ENCODE data around the gene TEX52.

Gene TEX52

GRCh38 chr12:2826721-2827515 lies 29.9 kb downstream of the TEX52 start:
- peaks cover 63% of the 10 kb centered on the region for H3K36me3 ChIP-seq
- no peak overlapping the region for H3K27ac ChIP-seq
- no peak overlapping the region for H3K4me3 ChIP-seq (ENCODE audit: low read depth in 1 of 2, low read length in 1 of 2)
- H3K27me3 ChIP-seq = no peaks in the 10 kb centered on the region
- H3K4me1 ChIP-seq (ENCODE audit: control insufficient read depth in 1 of 2, insufficient read depth in 1 of 2, low read depth in 1 of 2, low read length in 1 of 2) = no peaks in the 10 kb centered on the region
- TF ChIP-seq CTCF (IDR thresholded peaks at IDR 0.05) = no peak
- no peaks in the 10 kb centered on the region for H3K9me3 ChIP-seq

GRCh38 chr12:2826036-2826435 lies 30.8 kb downstream of the TEX52 start:
- Histone ChIP-seq H3K27me3 (no peaks in the 10 kb centered on the region), H3K27ac (no peak overlapping the region), H3K9me3 (no peaks in the 10 kb centered on the region), H3K36me3 (peaks cover 72% of the 10 kb centered on the region), H3K4me3 (ENCODE audit: low read depth in 1 of 2, low read length in 1 of 2) (no peak overlapping the region), H3K4me1 (ENCODE audit: control insufficient read depth in 1 of 2, insufficient read depth in 1 of 2, low read depth in 1 of 2, low read length in 1 of 2) (no peaks in the 10 kb centered on the region)
- TF ChIP-seq CTCF (IDR thresholded peaks at IDR 0.05) = no peak

GRCh38 chr12:2825132-2825531 lies 31.7 kb downstream of the TEX52 start:
- no peak for TF ChIP-seq CTCF (IDR thresholded peaks at IDR 0.05)
- H3K9me3 ChIP-seq = no peaks in the 10 kb centered on the region

GRCh38 chr12:2824541-2824940 lies 32.3 kb downstream of the TEX52 start:
- Histone ChIP-seq H3K4me1 (ENCODE audit: control insufficient read depth in 1 of 2, insufficient read depth in 1 of 2, low read depth in 1 of 2, low read length in 1 of 2) (no peaks in the 10 kb centered on the region), H3K4me3 (ENCODE audit: low read depth in 1 of 2, low read length in 1 of 2) (no peak overlapping the region), H3K36me3 (peaks cover 87% of the 10 kb centered on the region), H3K27me3 (no peaks in the 10 kb centered on the region), H3K27ac (no peak overlapping the region), H3K9me3 (no peaks in the 10 kb centered on the region)
- TF ChIP-seq CTCF (IDR thresholded peaks at IDR 0.05) = no peak

More at GRCh38 chr12:2825132-2825531, 31.7 kb downstream of the TEX52 start:
- H3K27me3 ChIP-seq = no peaks in the 10 kb centered on the region
- H3K4me1 ChIP-seq (ENCODE audit: control insufficient read depth in 1 of 2, insufficient read depth in 1 of 2, low read depth in 1 of 2, low read length in 1 of 2) = no peaks in the 10 kb centered on the region
- H3K36me3 ChIP-seq = peaks cover 81% of the 10 kb centered on the region
- no peak overlapping the region for H3K4me3 ChIP-seq (ENCODE audit: low read depth in 1 of 2, low read length in 1 of 2)
- H3K27ac ChIP-seq = no peak overlapping the region

- Histone ChIP-seq H3K27me3 (no peaks in the 10 kb centered on the region), H3K27ac (no peak overlapping the region), H3K4me3 (ENCODE audit: low read depth in 1 of 2, low read length in 1 of 2) (no peak overlapping the region), H3K36me3 (peaks cover 90% of the 10 kb centered on the region), H3K4me1 (ENCODE audit: control insufficient read depth in 1 of 2, insufficient read depth in 1 of 2, low read depth in 1 of 2, low read length in 1 of 2) (no peaks in the 10 kb centered on the region), H3K9me3 (no peaks in the 10 kb centered on the region)
- TF ChIP-seq CTCF (IDR thresholded peaks at IDR 0.05) = no peak
Measured at GRCh38 chr12:2823483-2823882, 33.4 kb downstream of the TEX52 start.

Data from neutrophil (primary cell).